ENCODE data around the gene TEX11.
"Not testable (repeated sequence)": the region's sequence is repeated elsewhere in the genome, so short reads cannot be mapped to it uniquely, and the experiment has no call there.

The TEX11 gene

DNA sequence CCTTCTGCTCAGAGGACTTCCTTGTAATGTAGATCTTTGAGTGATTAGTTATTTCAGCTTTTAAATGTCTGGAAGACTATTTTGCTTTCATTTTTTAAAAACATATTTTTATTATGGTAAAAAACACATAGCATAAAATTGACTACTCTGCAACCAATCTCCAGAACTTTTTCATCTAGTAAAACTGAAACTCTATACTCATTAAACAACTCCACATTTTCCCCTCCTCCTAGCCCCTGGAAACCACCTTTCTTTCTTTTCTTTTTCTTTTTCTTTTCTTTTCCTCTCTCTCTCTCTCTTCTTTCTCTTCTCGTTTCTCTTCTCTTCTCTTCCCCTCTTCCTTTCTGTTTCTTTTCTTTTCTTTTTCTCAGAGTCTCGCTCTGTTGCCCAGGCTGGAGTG is 233.2 kb downstream of the TEX11 start:
- no peaks in the 10 kb centered on the region for H3K27me3 ChIP-seq (replicated peaks; ENCODE audit: control insufficient read depth, insufficient read depth, low read length, poor library complexity, severe bottlenecking)
- H3K27ac ChIP-seq (ENCODE audit: insufficient read depth, low read length, poor library complexity, severe bottlenecking), result no peak overlapping the region
- H3K36me3 ChIP-seq (ENCODE audit: control insufficient read depth, insufficient read depth, low read length), result no peaks in the 10 kb centered on the region
- H3K4me1 ChIP-seq (ENCODE audit: control insufficient read depth, insufficient read depth, low read length, poor library complexity, severe bottlenecking), result no peaks in the 10 kb centered on the region
- H3K4me3 ChIP-seq (ENCODE audit: insufficient read depth, low read depth, low read length, poor library complexity, severe bottlenecking), result no peak overlapping the region
- no peaks in the 10 kb centered on the region for H3K9me3 ChIP-seq (ENCODE audit: control insufficient read depth, low read length)
- DNase-seq, result no peak

DNA sequence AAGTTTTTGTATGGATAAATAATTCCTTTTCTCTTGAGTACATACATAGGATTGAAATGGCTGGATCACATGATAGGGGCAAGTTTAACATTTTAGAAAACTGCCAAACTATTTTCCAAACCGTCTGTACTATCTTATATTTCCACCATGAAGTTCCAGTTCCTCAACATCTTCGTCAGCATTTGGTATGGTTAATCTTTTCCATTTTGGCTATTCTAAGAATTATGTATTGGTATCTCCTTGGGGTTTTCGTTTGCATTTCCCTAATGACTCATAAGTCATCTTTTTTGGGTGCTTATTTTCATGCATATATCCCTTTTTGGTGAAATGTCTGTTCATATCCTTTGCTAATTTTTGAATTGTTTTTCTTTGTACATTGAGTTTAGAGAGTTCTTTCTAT is 236.2 kb downstream of the TEX11 start:
- Histone ChIP-seq H3K4me1 (ENCODE audit: control insufficient read depth, insufficient read depth, low read length, poor library complexity, severe bottlenecking) (no peaks in the 10 kb centered on the region), H3K4me3 (ENCODE audit: insufficient read depth, low read depth, low read length, poor library complexity, severe bottlenecking) (no peak overlapping the region), H3K27ac (ENCODE audit: insufficient read depth, low read length, poor library complexity, severe bottlenecking) (no peak overlapping the region), H3K27me3 (replicated peaks; ENCODE audit: control insufficient read depth, insufficient read depth, low read length, poor library complexity, severe bottlenecking) (no peaks in the 10 kb centered on the region), H3K36me3 (ENCODE audit: control insufficient read depth, insufficient read depth, low read length) (no peaks in the 10 kb centered on the region), H3K9me3 (ENCODE audit: control insufficient read depth, low read length) (no peaks in the 10 kb centered on the region)
- no peak for DNase-seq

DNA sequence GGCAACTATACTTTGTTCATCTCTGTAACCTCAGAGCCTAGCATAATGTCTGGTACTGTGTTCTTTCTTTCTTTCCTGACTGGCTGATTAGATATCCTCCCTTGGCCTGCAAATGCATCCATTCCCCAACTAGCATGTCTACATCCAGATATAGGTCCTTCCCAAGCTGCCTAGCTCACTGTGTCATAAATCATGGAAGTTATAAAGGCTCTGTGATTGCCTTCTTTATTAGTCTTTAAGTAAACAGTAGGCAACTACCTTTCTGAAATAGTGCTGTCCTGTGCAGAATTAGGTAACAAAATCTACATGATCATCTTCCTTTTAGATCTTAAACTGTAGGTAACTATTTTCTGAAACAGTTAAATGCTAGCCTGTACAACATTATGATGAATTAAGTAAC is 239.4 kb downstream of the TEX11 start:
- no peaks in the 10 kb centered on the region for H3K9me3 ChIP-seq (ENCODE audit: control insufficient read depth, low read length)
- H3K4me1 ChIP-seq (ENCODE audit: control insufficient read depth, insufficient read depth, low read length, poor library complexity, severe bottlenecking), result no peaks in the 10 kb centered on the region
- H3K27me3 ChIP-seq (replicated peaks; ENCODE audit: control insufficient read depth, insufficient read depth, low read length, poor library complexity, severe bottlenecking), result no peaks in the 10 kb centered on the region
- H3K27ac ChIP-seq (ENCODE audit: insufficient read depth, low read length, poor library complexity, severe bottlenecking), result no peak overlapping the region
- DNase-seq, result no peak
- H3K4me3 ChIP-seq (ENCODE audit: insufficient read depth, low read depth, low read length, poor library complexity, severe bottlenecking), result no peak overlapping the region
- no peaks in the 10 kb centered on the region for H3K36me3 ChIP-seq (ENCODE audit: control insufficient read depth, insufficient read depth, low read length)

DNA sequence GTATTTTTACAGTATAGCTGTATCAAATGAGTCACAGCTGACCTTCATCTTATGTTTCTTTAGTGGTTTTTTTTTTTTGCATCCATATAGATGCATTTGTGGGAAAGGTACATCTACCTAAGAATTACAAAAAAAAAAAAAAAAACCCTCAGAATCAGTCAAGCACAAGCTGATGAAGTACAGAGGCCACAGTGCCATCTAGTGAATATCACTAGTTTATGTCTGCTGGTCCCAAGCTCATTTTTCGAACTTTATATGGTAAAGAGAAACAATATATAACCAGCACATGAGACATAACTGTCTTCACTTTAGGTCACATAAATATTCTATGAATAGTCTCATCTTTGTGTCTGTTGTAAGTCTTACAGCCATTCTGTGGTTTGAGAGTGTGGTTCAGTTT is 243.8 kb downstream of the TEX11 start:
- Histone ChIP-seq H3K4me1 (ENCODE audit: control insufficient read depth, insufficient read depth, low read length, poor library complexity, severe bottlenecking) (no peaks in the 10 kb centered on the region), H3K4me3 (ENCODE audit: insufficient read depth, low read depth, low read length, poor library complexity, severe bottlenecking) (no peak overlapping the region), H3K27ac (ENCODE audit: insufficient read depth, low read length, poor library complexity, severe bottlenecking) (no peak overlapping the region), H3K9me3 (ENCODE audit: control insufficient read depth, low read length) (no peaks in the 10 kb centered on the region), H3K36me3 (ENCODE audit: control insufficient read depth, insufficient read depth, low read length) (no peaks in the 10 kb centered on the region), H3K27me3 (replicated peaks; ENCODE audit: control insufficient read depth, insufficient read depth, low read length, poor library complexity, severe bottlenecking) (no peaks in the 10 kb centered on the region)
- no peak for DNase-seq

DNA sequence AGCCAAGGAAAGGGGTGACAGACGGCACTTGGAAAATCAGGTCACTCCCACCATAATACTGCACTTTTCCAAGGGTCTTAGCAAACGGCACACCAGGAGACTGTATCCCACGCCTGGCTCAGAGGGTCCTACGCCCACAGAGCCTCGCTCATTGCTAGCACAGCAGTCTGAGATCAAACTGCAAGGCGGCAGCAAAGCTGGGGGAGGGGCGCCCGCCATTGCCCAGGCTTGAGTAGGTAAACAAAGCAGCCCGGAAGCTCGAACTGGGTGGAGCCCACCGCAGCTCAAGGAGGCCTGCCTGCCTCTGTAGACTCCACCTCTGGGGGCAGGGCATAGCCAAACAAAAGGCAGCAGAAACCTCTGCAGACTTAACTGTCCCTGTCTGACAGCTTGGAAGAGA is 247.4 kb downstream of the TEX11 start:
- H3K27ac ChIP-seq (ENCODE audit: insufficient read depth, low read length, poor library complexity, severe bottlenecking); H3K36me3 ChIP-seq (ENCODE audit: control insufficient read depth, insufficient read depth, low read length); H3K4me1 ChIP-seq (ENCODE audit: control insufficient read depth, insufficient read depth, low read length, poor library complexity, severe bottlenecking); H3K9me3 ChIP-seq (ENCODE audit: control insufficient read depth, low read length); H3K4me3 ChIP-seq (ENCODE audit: insufficient read depth, low read depth, low read length, poor library complexity, severe bottlenecking); DNase-seq; H3K27me3 ChIP-seq (replicated peaks; ENCODE audit: control insufficient read depth, insufficient read depth, low read length, poor library complexity, severe bottlenecking): not testable (repeated sequence)

DNA sequence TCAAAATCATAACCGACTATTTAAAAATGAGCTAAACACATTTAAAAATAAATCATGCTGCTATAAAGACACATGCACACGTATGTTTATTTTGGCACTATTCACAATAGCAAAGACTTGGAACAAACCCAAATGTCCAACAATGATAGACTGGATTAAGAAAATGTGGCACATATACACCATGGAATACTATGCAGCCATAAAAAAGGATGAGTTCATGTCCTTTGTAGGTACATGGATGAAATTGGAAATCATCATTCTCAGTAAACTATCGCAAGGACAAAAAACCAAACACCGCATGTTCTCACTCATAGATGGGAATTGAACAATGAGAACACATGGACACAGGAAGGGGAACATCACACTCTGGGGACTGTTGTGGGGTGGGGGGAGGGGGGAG is 251.0 kb downstream of the TEX11 start:
- H3K4me3 ChIP-seq (ENCODE audit: insufficient read depth, low read depth, low read length, poor library complexity, severe bottlenecking); DNase-seq; H3K27ac ChIP-seq (ENCODE audit: insufficient read depth, low read length, poor library complexity, severe bottlenecking); H3K4me1 ChIP-seq (ENCODE audit: control insufficient read depth, insufficient read depth, low read length, poor library complexity, severe bottlenecking); H3K27me3 ChIP-seq (replicated peaks; ENCODE audit: control insufficient read depth, insufficient read depth, low read length, poor library complexity, severe bottlenecking); H3K36me3 ChIP-seq (ENCODE audit: control insufficient read depth, insufficient read depth, low read length); H3K9me3 ChIP-seq (ENCODE audit: control insufficient read depth, low read length): not testable (repeated sequence)

DNA sequence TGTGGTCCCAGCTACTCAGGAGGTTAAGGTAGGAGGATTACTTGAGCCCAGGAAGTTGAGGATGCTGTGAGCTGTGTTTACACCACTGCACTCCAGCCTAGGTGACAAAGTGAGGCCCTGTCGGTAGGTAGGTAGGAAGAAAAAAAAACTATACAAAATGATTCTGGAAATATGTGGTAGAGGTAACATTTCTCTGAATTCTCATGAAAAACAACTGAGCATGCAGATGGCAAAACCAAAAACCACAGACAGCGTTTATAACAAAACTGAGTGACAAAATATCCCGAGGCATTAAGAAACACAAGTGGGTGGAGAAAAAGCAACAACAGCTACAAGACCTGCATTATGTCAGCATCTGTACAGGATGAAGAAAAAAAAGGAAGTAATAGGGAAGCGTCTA is 252.2 kb downstream of the TEX11 start:
- H3K4me3 ChIP-seq (ENCODE audit: insufficient read depth, low read depth, low read length, poor library complexity, severe bottlenecking), result no peak overlapping the region
- no peak overlapping the region for H3K27ac ChIP-seq (ENCODE audit: insufficient read depth, low read length, poor library complexity, severe bottlenecking)
- no peaks in the 10 kb centered on the region for H3K36me3 ChIP-seq (ENCODE audit: control insufficient read depth, insufficient read depth, low read length)
- H3K9me3 ChIP-seq (ENCODE audit: control insufficient read depth, low read length), result no peaks in the 10 kb centered on the region
- H3K27me3 ChIP-seq (replicated peaks; ENCODE audit: control insufficient read depth, insufficient read depth, low read length, poor library complexity, severe bottlenecking), result no peaks in the 10 kb centered on the region
- DNase-seq, result no peak
- no peaks in the 10 kb centered on the region for H3K4me1 ChIP-seq (ENCODE audit: control insufficient read depth, insufficient read depth, low read length, poor library complexity, severe bottlenecking)

DNA sequence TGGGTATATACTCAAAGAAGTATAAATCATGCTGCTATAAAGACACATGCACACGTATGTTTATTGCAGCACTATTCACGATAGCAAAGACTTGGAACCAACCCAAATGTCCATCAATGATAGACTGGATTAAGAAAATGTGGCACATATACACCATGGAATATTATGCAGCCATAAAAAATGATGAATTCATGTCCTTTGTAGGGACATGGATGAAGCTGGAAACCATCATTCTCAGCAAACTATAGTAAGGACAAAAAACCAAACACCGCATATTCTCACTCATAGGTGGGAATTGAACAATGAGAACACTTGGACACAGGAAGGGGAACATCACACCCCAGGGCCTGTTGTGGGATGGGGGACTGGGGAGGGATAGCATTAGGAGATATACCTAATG is 260.6 kb downstream of the TEX11 start:
- not testable (repeated sequence) for H3K4me1 ChIP-seq (ENCODE audit: control insufficient read depth, insufficient read depth, low read length, poor library complexity, severe bottlenecking); H3K4me3 ChIP-seq (ENCODE audit: insufficient read depth, low read depth, low read length, poor library complexity, severe bottlenecking); H3K9me3 ChIP-seq (ENCODE audit: control insufficient read depth, low read length); H3K27me3 ChIP-seq (replicated peaks; ENCODE audit: control insufficient read depth, insufficient read depth, low read length, poor library complexity, severe bottlenecking); H3K27ac ChIP-seq (ENCODE audit: insufficient read depth, low read length, poor library complexity, severe bottlenecking); DNase-seq; H3K36me3 ChIP-seq (ENCODE audit: control insufficient read depth, insufficient read depth, low read length)

DNA sequence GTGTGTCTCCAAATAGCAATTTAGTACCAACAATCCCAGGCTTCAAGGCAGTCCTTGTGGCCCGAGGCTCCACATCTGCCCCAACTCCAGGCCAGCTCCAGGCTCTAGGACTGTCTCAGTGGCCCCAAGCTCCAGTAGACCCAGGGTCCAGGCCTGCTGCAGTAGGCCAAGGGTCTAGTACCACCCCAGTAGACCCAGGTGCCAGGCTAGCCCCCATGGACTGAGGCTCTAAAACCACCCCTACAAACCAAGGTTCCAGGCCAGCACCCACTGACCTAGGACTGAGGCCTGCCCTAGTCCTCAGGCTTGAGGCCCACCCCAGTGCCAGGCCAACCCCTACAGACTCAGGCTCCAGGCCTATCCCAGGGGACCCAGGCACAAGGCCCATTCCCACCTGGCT is 272.3 kb downstream of the TEX11 start:
- H3K36me3 ChIP-seq (ENCODE audit: control insufficient read depth, insufficient read depth, low read length), result no peaks in the 10 kb centered on the region
- DNase-seq, result no peak
- no peak overlapping the region for H3K4me3 ChIP-seq (ENCODE audit: insufficient read depth, low read depth, low read length, poor library complexity, severe bottlenecking)
- no peaks in the 10 kb centered on the region for H3K27me3 ChIP-seq (replicated peaks; ENCODE audit: control insufficient read depth, insufficient read depth, low read length, poor library complexity, severe bottlenecking)
- H3K9me3 ChIP-seq (ENCODE audit: control insufficient read depth, low read length), result no peaks in the 10 kb centered on the region
- H3K27ac ChIP-seq (ENCODE audit: insufficient read depth, low read length, poor library complexity, severe bottlenecking), result no peak overlapping the region
- no peaks in the 10 kb centered on the region for H3K4me1 ChIP-seq (ENCODE audit: control insufficient read depth, insufficient read depth, low read length, poor library complexity, severe bottlenecking)

DNA sequence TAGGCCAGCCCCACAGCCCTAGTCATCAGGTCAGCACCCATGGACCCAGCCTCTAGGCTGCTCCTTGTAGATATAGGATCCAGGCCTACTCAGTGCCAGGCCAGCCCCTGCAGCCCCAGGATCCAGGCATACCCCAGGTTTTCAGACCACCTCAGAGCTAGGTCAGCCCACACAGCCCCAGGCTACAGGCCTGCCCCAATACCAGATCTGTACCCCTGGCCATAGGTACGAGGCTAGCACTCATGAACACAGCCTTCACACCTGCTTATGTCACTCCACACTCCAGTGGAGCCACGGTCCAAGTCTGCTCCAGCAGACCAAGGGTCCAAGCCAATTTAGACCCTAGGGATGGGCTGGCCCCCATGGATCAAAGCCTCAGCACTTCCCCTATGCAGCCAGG is 272.8 kb downstream of the TEX11 start:
- Histone ChIP-seq H3K9me3 (ENCODE audit: control insufficient read depth, low read length) (no peaks in the 10 kb centered on the region), H3K4me3 (ENCODE audit: insufficient read depth, low read depth, low read length, poor library complexity, severe bottlenecking) (no peak overlapping the region), H3K36me3 (ENCODE audit: control insufficient read depth, insufficient read depth, low read length) (no peaks in the 10 kb centered on the region), H3K27me3 (replicated peaks; ENCODE audit: control insufficient read depth, insufficient read depth, low read length, poor library complexity, severe bottlenecking) (no peaks in the 10 kb centered on the region), H3K4me1 (ENCODE audit: control insufficient read depth, insufficient read depth, low read length, poor library complexity, severe bottlenecking) (no peaks in the 10 kb centered on the region), H3K27ac (ENCODE audit: insufficient read depth, low read length, poor library complexity, severe bottlenecking) (no peak overlapping the region)
- DNase-seq, result no peak

DNA sequence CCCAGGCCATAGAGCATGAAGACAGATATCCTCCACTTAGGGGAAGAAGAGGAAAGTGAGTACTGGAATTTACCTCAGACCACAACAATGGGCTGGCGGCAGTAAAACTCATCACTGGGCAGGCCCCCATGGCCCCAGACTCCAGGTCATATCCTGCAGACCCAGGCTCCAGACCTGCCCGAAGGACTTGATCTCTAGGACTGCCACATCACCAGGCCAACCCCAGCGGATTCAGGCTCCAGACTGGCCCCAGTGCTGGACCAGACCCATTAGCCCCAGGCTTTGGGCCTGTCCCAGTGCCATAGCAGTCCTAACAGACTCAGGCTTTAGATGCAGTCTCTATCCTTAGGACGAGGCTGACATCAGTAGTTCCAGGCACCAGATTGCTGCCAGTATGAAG is 273.3 kb downstream of the TEX11 start:
- H3K36me3 ChIP-seq (ENCODE audit: control insufficient read depth, insufficient read depth, low read length), result no peaks in the 10 kb centered on the region
- no peak overlapping the region for H3K27ac ChIP-seq (ENCODE audit: insufficient read depth, low read length, poor library complexity, severe bottlenecking)
- DNase-seq, result no peak
- H3K4me1 ChIP-seq (ENCODE audit: control insufficient read depth, insufficient read depth, low read length, poor library complexity, severe bottlenecking), result no peaks in the 10 kb centered on the region
- no peak overlapping the region for H3K4me3 ChIP-seq (ENCODE audit: insufficient read depth, low read depth, low read length, poor library complexity, severe bottlenecking)
- H3K27me3 ChIP-seq (replicated peaks; ENCODE audit: control insufficient read depth, insufficient read depth, low read length, poor library complexity, severe bottlenecking), result no peaks in the 10 kb centered on the region
- no peaks in the 10 kb centered on the region for H3K9me3 ChIP-seq (ENCODE audit: control insufficient read depth, low read length)

All from effector memory CD4-positive, alpha-beta T cell (primary cell).